Ectodermal cell (in vitro differentiated cells): ENCODE results near the gene ADAMTSL4.
"Not testable (repeated sequence)": the region's sequence is repeated elsewhere in the genome, so short reads cannot be mapped to it uniquely, and the experiment has no call there.

Experiments
- H3K27ac ChIP-seq: 2 replicates; pipeline ENCODE4 v1.7.0; 2013; ENCODE audit warnings: mild to moderate bottlenecking, low read depth, low read length; ENCODE audit not compliant: insufficient read depth, poor library complexity, severe bottlenecking
- H3K27me3 ChIP-seq: 2 replicates; pipeline ENCODE4 v1.7.0; 2013; ENCODE audit warnings: mild to moderate bottlenecking, low read length; ENCODE audit not compliant: insufficient read depth, control insufficient read depth, poor library complexity, severe bottlenecking
- H3K36me3 ChIP-seq: one replicate; pipeline ENCODE4 v1.7.0; 2013; ENCODE audit warnings: low read length; ENCODE audit not compliant: control insufficient read depth, insufficient read depth
- H3K4me1 ChIP-seq: one replicate; pipeline ENCODE4 v1.7.0; 2013; ENCODE audit warnings: low read length; ENCODE audit not compliant: control insufficient read depth, insufficient read depth
- H3K4me3 ChIP-seq: 2 replicates; pipeline ENCODE4 v1.7.0; 2013; ENCODE audit warnings: low read depth, low read length, control low read depth; ENCODE audit not compliant: insufficient read depth
- H3K9me3 ChIP-seq: 2 replicates; pipeline ENCODE4 v1.7.0; 2013; ENCODE audit warnings: mild to moderate bottlenecking, low read length, moderate library complexity; ENCODE audit not compliant: control insufficient read depth
- WGBS, 2 experiments: methylation state at CpG; one replicate each; pipeline ENCODE4 v1.1.7; 2013; ENCODE audit warnings: missing lambda C conversion rate in 2 of 2; 5-methylcytosine and 5-hydroxymethylcytosine counted together

ADAMTSL4 gene

GRCh38 chr1:150568594-150568966, 19.4 kb downstream of the ADAMTSL4 start:
- peak overlapping the region; percentile 19 for H3K4me3 ChIP-seq
- H3K27me3 ChIP-seq: no peaks in the 10 kb centered on the region
- no peaks in the 10 kb centered on the region for H3K9me3 ChIP-seq
- H3K4me1 ChIP-seq: peaks cover 31% of the 10 kb centered on the region
- peaks cover 20% of the 10 kb centered on the region for H3K36me3 ChIP-seq
- peak overlapping the region; percentile 98 for H3K27ac ChIP-seq

GRCh38 chr1:150572918-150573647, 23.9 kb downstream of the ADAMTSL4 start:
- no peaks in the 10 kb centered on the region for H3K27me3 ChIP-seq

GRCh38 chr1:150573648-150574071, 24.5 kb downstream of the ADAMTSL4 start:
- H3K4me3 ChIP-seq, H3K9me3 ChIP-seq, H3K27me3 ChIP-seq, H3K27ac ChIP-seq: not testable (repeated sequence)
- peaks cover 30% of the 10 kb centered on the region for H3K4me1 ChIP-seq
- H3K36me3 ChIP-seq: peaks cover 51% of the 10 kb centered on the region
- 89% methylated on average over 13 of the region's 13 CpGs for WGBS, 2 experiments

More at GRCh38 chr1:150572918-150573647, 23.9 kb downstream of the ADAMTSL4 start:
- peaks cover 51% of the 10 kb centered on the region for H3K36me3 ChIP-seq
- peaks cover 33% of the 10 kb centered on the region for H3K4me1 ChIP-seq
- no peaks in the 10 kb centered on the region for H3K9me3 ChIP-seq
- H3K4me3 ChIP-seq: no peak overlapping the region
- no peak overlapping the region for H3K27ac ChIP-seq
- 95 to 98% methylated on average over 4 of the region's 4 CpGs for WGBS, 2 experiments

GRCh38 chr1:150574260-150575071, 25.3 kb downstream of the ADAMTSL4 start:
- H3K36me3 ChIP-seq: peaks cover 51% of the 10 kb centered on the region
- no peaks in the 10 kb centered on the region for H3K9me3 ChIP-seq
- H3K4me3 ChIP-seq: no peak overlapping the region
- no peak overlapping the region for H3K27ac ChIP-seq
- H3K4me1 ChIP-seq: peaks cover 23% of the 10 kb centered on the region
- no peaks in the 10 kb centered on the region for H3K27me3 ChIP-seq
- 91% methylated on average over 4 of the region's 6 CpGs for WGBS, 2 experiments

GRCh38 chr1:150575072-150575489, 25.9 kb downstream of the ADAMTSL4 start:
- Histone ChIP-seq H3K27me3 (no peaks in the 10 kb centered on the region), H3K36me3 (peaks cover 51% of the 10 kb centered on the region), H3K4me3 (peak overlapping the region; percentile 96), H3K27ac (no peak overlapping the region), H3K9me3 (no peaks in the 10 kb centered on the region), H3K4me1 (peaks cover 17% of the 10 kb centered on the region)
- 99% methylated on average over 3 to 4 of the region's 4 CpGs for WGBS, 2 experiments

- peaks cover 51% of the 10 kb centered on the region for H3K36me3 ChIP-seq
- H3K27ac ChIP-seq: no peak overlapping the region
- H3K9me3 ChIP-seq: no peaks in the 10 kb centered on the region
- H3K4me1 ChIP-seq: peaks cover 17% of the 10 kb centered on the region
- H3K27me3 ChIP-seq: no peaks in the 10 kb centered on the region
- WGBS, 2 experiments: 53% methylated on average over 1 of the region's 1 CpG
- H3K4me3 ChIP-seq: peak overlapping the region; percentile 96
Measured at GRCh38 chr1:150575518-150576366, 26.5 kb downstream of the ADAMTSL4 start.

- Histone ChIP-seq H3K27me3 (no peaks in the 10 kb centered on the region), H3K27ac (no peak overlapping the region), H3K4me1 (peaks cover 17% of the 10 kb centered on the region), H3K36me3 (peaks cover 51% of the 10 kb centered on the region), H3K9me3 (no peaks in the 10 kb centered on the region), H3K4me3 (peak overlapping the region; percentile 96)
- 33 to 63% methylated on average over 1 to 4 of the region's 4 CpGs for WGBS, 2 experiments
Measured at GRCh38 chr1:150576367-150576711, 27.1 kb downstream of the ADAMTSL4 start.

GRCh38 chr1:150576794-150577556, 27.8 kb downstream of the ADAMTSL4 start:
- WGBS, 2 experiments: 43 to 53% methylated on average over 2 of the region's 2 CpGs
- H3K9me3 ChIP-seq: no peaks in the 10 kb centered on the region
- no peak overlapping the region for H3K27ac ChIP-seq
- no peaks in the 10 kb centered on the region for H3K27me3 ChIP-seq
- peaks cover 17% of the 10 kb centered on the region for H3K4me1 ChIP-seq
- H3K36me3 ChIP-seq: peaks cover 47% of the 10 kb centered on the region
- H3K4me3 ChIP-seq: peak overlapping the region; percentile 96

GRCh38 chr1:150577557-150578271, 28.5 kb downstream of the ADAMTSL4 start:
- H3K27me3 ChIP-seq: no peaks in the 10 kb centered on the region
- H3K9me3 ChIP-seq: no peaks in the 10 kb centered on the region
- H3K4me3 ChIP-seq: peak overlapping the region; percentile 96
- peak overlapping the region; percentile 99 for H3K27ac ChIP-seq
- H3K36me3 ChIP-seq: peaks cover 40% of the 10 kb centered on the region
- 2 to 4% methylated on average over 11 of the region's 11 CpGs for WGBS, 2 experiments
- peaks cover 17% of the 10 kb centered on the region for H3K4me1 ChIP-seq
